Measurements from ENCODE around the gene GREM1.

GRCh38 chr15:32679298-32679690, 38.5 kb upstream of the GREM1 start:
- no peak for TF ChIP-seq USF2 (IDR thresholded peaks at IDR 0.05; ENCODE audit: low read depth, low read length)
- no peak for TF ChIP-seq CTCF (conservative IDR thresholded peaks at IDR 0.05; ENCODE audit: low read depth, low read length)
- no peak for TF ChIP-seq CEBPB (IDR thresholded peaks at IDR 0.05; ENCODE audit: low read depth, low read length)
- TF ChIP-seq POLR2A (IDR thresholded peaks at IDR 0.05; ENCODE audit: low read depth, low read length), result no peak
- TF ChIP-seq SMC3 (IDR thresholded peaks at IDR 0.05; ENCODE audit: low read depth, low read length), result no peak
- TF ChIP-seq MXI1 (IDR thresholded peaks at IDR 0.05; ENCODE audit: borderline replicate concordance, low read depth, low read length), result no peak
- no peak for TF ChIP-seq BHLHE40 (IDR thresholded peaks at IDR 0.05; ENCODE audit: low read depth, low read length)
- TF ChIP-seq RFX5 (IDR thresholded peaks at IDR 0.05; ENCODE audit: low read depth, low read length), result no peak
- TF ChIP-seq RCOR1 (IDR thresholded peaks at IDR 0.05; ENCODE audit: insufficient replicate concordance, low read length), result no peak
